GM19193 (cell line): ENCODE measurements around the gene LOX.

Experiments used
- POLR2A ChIP-seq: IDR thresholded peaks from 4 replicates; pipeline ENCODE4 v1.6.1; 2011; ENCODE audit not compliant: insufficient read depth, insufficient read length; ENCODE audit errors: extremely low read depth

The LOX gene

GRCh38 chr5:122111460-122111859, 33.4 kb upstream of the LOX start:
- no peak for TF ChIP-seq POLR2A

DNA sequence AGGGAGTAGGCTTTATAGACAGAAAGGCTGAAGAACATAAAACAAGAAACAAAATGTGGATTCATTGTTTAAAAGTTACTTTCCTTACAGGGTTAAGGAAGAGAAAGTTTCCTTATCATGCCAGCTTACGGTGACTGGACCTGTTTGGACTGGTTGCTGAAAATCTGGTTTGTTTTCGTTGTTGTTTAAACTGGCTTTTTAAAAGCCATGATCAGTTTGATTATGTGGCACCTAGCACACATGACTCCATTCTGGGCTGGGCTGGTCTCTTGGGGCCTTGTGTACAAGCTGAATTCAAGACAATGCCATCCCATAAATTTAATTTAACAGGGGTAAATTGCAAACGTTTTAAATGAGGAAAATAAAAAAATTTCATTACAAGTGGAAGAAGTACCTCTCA, 32.9 kb upstream of the LOX start:
- no peak for TF ChIP-seq POLR2A

DNA sequence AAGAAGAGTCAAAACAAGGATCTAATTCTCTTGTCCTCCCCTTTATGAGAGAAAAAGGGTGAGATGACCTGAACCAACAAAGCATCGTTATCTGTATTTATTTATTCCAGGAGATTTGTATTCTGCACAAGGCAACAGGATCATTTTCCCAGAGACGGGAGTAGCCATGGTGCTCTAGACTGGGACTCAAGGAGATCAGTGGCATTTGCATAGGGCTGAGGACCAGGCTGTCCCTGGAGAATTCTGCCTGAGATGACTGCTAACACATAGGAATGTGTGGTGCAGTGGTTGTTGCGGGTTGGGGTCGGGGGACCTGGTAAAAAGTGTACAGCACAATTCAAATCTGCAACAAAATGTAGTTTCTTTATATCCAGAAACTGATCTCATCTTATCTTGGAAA, 29.0 kb upstream of the LOX start:
- TF ChIP-seq POLR2A = no peak

GRCh38 chr5:122105909-122106308, 27.9 kb upstream of the LOX start:
- no peak for TF ChIP-seq POLR2A

GRCh38 chr5:122102825-122103224, 24.8 kb upstream of the LOX start:
- TF ChIP-seq POLR2A = no peak

DNA sequence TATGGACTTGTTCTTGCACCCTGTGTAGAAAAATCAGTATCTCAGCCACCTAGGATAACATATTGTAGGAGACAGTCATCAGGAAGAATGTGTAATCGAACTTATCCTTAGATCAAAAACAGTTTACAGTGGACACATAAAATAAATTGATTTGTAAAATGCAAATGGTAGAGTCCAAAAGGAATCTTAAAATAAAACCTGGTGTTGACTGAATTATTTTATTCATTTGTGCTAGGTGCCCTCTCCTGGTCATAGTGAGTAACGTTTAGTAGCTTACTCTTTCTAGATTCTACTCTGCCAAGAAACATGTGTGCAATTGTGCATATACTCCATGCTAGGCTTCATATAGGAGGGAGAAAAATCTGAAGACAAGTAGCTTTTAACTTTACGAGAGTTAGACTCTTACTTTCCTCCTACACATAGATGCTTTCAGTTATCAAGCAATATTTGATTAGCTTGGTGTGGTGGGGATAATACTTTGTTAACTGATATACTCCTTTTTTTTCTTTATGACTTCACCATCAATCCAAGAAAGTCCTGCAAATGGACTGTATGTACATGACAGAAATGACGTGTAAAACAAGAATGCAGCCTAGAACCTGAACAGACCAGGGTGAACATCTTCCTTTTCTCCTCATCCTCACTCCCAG, 23.7 kb upstream of the LOX start:
- TF ChIP-seq POLR2A = no peak

GRCh38 chr5:122099060-122099790, 21.2 kb upstream of the LOX start:
- no peak for TF ChIP-seq POLR2A

DNA sequence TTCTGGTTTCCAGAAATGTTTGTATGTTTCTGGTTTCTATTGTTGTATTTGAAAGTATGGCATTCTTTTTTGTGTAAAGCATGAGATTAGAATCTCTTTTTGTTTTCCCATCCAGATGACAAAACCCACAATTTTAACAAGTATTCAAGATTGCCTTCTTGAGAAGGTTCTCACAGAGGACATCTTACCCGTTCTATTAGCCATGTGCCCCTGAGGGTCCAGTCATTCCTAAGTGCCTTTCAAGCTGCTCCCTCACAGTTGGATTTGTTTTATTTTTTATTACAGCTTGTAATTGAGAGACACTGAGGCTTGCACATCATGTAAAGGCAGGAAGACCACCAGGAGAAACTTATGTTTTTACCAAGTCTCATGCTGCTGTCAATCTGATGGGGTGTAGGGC, 19.3 kb upstream of the LOX start:
- TF ChIP-seq POLR2A = no peak

GRCh38 chr5:122095158-122095557, 17.1 kb upstream of the LOX start:
- TF ChIP-seq POLR2A = no peak

- no peak for TF ChIP-seq POLR2A
Measured at GRCh38 chr5:122093415-122094180, 15.5 kb upstream of the LOX start.

- no peak for TF ChIP-seq POLR2A
Measured at GRCh38 chr5:122091936-122092600, 14.0 kb upstream of the LOX start.

DNA sequence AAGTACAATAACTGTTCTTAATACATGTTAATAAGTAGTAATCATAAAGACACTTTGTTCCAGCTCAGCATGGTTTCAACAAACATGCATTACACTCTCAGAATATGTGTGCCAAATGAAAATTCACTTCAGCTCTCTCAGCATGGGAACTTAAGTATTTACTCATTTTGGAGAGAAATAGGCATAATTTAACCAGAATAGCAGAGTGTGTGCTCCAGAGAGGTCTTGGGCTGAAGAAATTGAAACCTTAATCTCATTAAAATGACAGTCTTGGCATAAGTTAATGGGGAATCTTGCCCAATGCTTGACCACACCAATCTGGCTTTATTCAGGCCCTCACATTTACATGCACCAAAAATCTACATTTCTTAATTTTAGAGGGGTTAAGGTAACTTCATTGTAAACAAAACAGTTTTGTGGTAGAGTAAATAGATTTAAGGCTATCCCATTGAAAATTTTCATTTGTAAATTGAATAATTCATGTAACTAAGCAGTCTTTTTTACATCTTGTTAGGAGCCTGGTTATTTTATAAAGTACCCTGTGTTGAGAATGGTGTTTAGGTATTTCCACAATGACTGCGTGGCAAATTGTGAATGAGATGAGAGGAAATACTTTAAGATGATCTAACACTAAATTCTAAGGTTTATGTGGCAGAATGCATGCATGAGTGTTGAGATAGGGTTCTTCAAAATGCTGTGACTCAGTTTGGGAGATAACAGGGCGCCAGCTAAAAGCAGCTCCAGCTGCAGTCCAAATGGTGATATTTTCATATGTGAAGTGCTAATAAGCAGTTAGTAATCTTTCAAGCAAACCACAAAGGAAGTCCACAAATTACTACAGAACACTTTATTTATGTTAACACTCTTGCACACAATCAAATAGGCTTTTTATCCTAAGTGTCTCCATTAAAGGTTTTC, 11.3 kb upstream of the LOX start:
- no peak for TF ChIP-seq POLR2A

DNA sequence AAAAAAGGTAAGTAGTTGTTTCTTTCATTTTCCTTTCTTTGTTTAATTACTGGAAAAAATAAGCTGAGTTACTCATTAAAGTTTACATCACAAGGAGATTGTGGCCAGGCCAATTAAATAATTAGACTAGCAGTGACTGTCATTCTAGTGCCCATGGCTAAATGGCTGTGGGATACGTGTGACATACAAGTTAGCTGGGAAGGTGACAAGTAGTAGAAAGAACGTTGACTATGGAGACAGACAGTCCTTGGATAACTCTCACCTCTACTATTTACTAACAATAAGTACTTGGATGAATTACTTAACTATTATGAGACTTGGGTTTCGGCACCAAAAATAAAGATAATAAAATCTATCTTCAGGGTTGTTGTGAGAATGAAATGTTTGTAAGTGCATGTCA, 7.0 kb upstream of the LOX start:
- TF ChIP-seq POLR2A = no peak

DNA sequence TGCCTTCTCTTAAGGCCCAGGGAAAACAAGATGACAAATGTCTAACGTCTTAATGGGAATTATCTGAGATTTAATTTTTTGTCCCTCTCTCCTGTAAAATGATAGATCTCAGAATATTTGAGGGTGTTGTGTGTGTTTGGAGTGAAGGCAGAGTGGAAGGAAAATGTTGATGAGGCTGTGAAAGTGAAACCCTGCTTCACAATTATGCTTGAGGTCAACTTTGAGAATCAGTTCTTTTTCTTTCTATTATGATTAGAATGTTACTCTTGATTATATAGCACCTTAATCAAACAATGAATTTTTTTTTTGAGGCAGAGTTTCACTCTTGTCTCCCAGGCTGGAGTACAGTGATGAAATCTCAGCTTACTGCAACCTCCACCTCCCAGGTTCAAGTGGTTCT, 5.5 kb upstream of the LOX start:
- TF ChIP-seq POLR2A = no peak
